Loucy (cell line): Measurements from ENCODE around the gene CFAP107.

Experiments
- EZH2phosphoT487 ChIP-seq: fragments of 200-600 bp; IDR thresholded peaks from 2 replicates; pipeline ENCODE4 v1.6.1; 2018; ENCODE audit warnings: antibody characterized with exemption, mild to moderate bottlenecking, moderate library complexity, borderline replicate concordance
- TF ChIP-seq, protein P1 (sequence below): fragments of 200-600 bp; sonication (generic); conservative IDR thresholded peaks from 2 replicates; pipeline ENCODE4 v1.5.1; 2014; ENCODE audit warnings: mild to moderate bottlenecking, antibody characterized with exemption, low read length

DNA sequence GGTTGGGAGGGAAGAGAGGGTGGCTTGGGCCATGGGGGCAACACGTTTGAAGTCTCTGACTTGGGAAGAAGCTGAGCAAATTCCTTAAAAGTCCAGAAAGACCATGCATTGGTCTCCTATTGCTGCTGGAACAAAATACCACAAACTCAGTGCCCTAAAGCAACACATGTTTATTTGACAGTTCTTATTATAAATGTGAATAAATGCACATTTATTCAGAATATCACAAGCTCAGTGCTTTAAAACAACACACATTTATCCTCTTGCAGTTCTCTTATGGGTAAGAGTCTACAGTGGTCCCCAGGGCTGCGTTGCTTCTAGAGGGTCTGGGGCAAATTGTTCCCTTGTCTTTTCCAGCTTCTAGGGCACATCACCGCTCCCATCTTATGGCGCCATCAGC lies 17.5 kb downstream of the CFAP107 start:
- no peak for TF ChIP-seq EZH2phosphoT487
- TF ChIP-seq, protein P1, sequence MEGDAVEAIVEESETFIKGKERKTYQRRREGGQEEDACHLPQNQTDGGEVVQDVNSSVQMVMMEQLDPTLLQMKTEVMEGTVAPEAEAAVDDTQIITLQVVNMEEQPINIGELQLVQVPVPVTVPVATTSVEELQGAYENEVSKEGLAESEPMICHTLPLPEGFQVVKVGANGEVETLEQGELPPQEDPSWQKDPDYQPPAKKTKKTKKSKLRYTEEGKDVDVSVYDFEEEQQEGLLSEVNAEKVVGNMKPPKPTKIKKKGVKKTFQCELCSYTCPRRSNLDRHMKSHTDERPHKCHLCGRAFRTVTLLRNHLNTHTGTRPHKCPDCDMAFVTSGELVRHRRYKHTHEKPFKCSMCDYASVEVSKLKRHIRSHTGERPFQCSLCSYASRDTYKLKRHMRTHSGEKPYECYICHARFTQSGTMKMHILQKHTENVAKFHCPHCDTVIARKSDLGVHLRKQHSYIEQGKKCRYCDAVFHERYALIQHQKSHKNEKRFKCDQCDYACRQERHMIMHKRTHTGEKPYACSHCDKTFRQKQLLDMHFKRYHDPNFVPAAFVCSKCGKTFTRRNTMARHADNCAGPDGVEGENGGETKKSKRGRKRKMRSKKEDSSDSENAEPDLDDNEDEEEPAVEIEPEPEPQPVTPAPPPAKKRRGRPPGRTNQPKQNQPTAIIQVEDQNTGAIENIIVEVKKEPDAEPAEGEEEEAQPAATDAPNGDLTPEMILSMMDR: no peak
